ENCODE data around the gene GLI1. TPM values are rescaled to one million over a fixed set of nuclear protein-coding genes. Genes with fewer than 3 reads are reported as not detected.

Gene GLI1
- polyA plus RNA-seq, 1 of the 3 experiments (the other 2 are of a cell fraction) = 0.90 TPM

GRCh38 chr12:57475271-57476161 lies 15.9 kb downstream of the GLI1 start:
- TF ChIP-seq, protein P1, sequence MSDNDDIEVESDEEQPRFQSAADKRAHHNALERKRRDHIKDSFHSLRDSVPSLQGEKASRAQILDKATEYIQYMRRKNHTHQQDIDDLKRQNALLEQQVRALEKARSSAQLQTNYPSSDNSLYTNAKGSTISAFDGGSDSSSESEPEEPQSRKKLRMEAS (IDR thresholded peaks at IDR 0.05; ENCODE audit: low read depth) = 0 out of 2 replicates have a peak, but pooled peaks have one; percentile 26
- peak; percentile 55; the same call in 1 of the 2 replicates for TF ChIP-seq MXI1 (IDR thresholded peaks at IDR 0.05; ENCODE audit: low read depth, low read length)
- TF ChIP-seq MEF2A (IDR thresholded peaks at IDR 0.05; ENCODE audit: borderline replicate concordance, low read depth) = no peak
- TF ChIP-seq POLR2AphosphoS5 (IDR thresholded peaks at IDR 0.05; ENCODE audit: low read depth, low read length) = no peak
- WGBS (ENCODE audit: low lambda C conversion rate) = 19% methylated on average over 65 of the region's 84 CpGs
- no peaks in the 10 kb centered on the region for H4K20me1 ChIP-seq (ENCODE audit: insufficient read depth)
- POLR2A ChIA-PET = interaction anchor here (1.3 kb wide), 1 partner anchor 44 kb away, joined by 6 read pairs; the partner anchor contains the start of gene DDIT3
- no peaks in the 10 kb centered on the region for H3F3A ChIP-seq (replicated peaks; ENCODE audit: insufficient read depth)
- H3K9me2 ChIP-seq = no peaks in the 10 kb centered on the region
- peaks cover 61% of the 10 kb centered on the region for H3K27me3 ChIP-seq (ENCODE audit: insufficient read depth)
- H3K36me3 ChIP-seq (replicated peaks in 1 of 2; ENCODE audit: control insufficient read depth in 1 of 2, insufficient read depth in 2 of 2, low read length in 1 of 2) = no peaks in the 10 kb centered on the region
- peak overlapping the region; percentile 59; the same call in 1 of the 2 replicates for H2AFZ ChIP-seq (ENCODE audit: low read depth)
- H3K79me2 ChIP-seq (ENCODE audit: insufficient read depth) = no peaks in the 10 kb centered on the region
- peaks cover 0 to 10% of the 10 kb centered on the region in 2 experiments; a peak in 3 of 4 replicates for H3K4me1 ChIP-seq (ENCODE audit: control insufficient read depth in 1 of 2, insufficient read depth in 2 of 2, low read depth in 1 of 2, low read length in 1 of 2)
- H3K4me2 ChIP-seq = peak overlapping the region; percentile 82
- no peaks in the 10 kb centered on the region for H3K9me3 ChIP-seq
- H3K27ac ChIP-seq (ENCODE audit: low read depth in 2 of 2, low read length in 1 of 2) = no peak overlapping the region
- CTCF ChIA-PET = interaction anchor here (0.6 to 4.8 kb wide), 8 partner anchors 11 to 167 kb away, joined by 3 to 67 read pairs (median 3); partner anchors contain the start of genes DDIT3 and GLI1
- no peak overlapping the region for H3K9ac ChIP-seq
- H3K4me3 ChIP-seq (ENCODE audit: low read depth in 2 of 2, low read length in 1 of 2) = peak overlapping the region; percentile 33 to 41
- peak; percentile 80 for DNase-seq

DNA sequence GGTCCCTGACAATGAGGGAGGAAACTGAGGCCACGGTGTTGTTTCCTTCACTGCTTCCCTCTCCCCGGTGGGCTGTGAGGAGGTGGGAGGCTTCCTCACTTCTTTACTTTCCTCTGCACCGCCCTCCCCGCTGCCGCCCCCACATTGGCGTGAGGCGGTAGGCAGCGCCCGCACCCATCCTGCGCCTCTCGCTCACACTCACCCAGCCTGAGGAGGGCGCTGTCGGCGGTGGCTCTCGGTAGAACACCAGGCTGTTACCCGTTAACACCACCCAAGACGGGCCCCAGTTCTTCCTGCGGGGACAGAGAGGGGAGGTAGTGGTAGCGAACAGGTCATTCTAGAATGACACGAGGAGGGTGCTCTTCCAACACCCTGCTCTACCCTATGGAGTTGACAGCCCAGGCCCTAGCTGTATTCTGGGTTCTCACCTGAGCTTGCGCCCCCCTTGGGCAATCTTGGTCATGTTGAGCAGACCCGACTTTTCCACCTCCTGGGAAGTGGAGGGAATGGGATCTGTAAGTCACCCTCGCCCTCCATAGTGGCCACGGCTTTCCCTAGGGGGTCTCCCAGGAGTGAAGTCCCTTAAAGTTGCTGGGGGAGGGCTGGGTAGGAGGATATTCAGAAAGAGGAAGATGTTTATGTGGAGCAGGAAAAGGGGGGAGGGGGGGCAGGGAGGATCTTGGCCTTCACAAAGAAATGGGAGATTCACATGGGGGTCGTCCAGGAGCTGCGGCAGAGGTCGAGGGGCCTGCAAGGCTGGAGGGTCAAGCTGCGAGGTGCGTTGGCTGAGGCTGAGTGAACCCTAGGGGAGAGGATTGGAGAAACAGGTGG lies 16.8 kb downstream of the GLI1 start:
- ChIA-PET POLR2A (interaction anchor here (1.3 kb wide), 1 partner anchor 43 kb away, joined by 6 read pairs; the partner anchor contains the start of gene DDIT3), CTCF (interaction anchor here (1.1 to 4.8 kb wide), 4 partner anchors 9 to 155 kb away, joined by 3 to 67 read pairs (median 3); partner anchors contain the start of gene GLI1)
- H3K9me3 ChIP-seq = no peaks in the 10 kb centered on the region
- H3K4me2 ChIP-seq = peak overlapping the region; percentile 82
- no peak overlapping the region for H3K9ac ChIP-seq
- DNase-seq = no peak
- no peaks in the 10 kb centered on the region for H3F3A ChIP-seq (replicated peaks; ENCODE audit: insufficient read depth)
- WGBS (ENCODE audit: low lambda C conversion rate) = 47% methylated on average over 28 of the region's 29 CpGs
- no peak overlapping the region for H3K27ac ChIP-seq (ENCODE audit: low read depth in 2 of 2, low read length in 1 of 2)
- H4K20me1 ChIP-seq (ENCODE audit: insufficient read depth) = no peaks in the 10 kb centered on the region
- H2AFZ ChIP-seq (ENCODE audit: low read depth) = no peak overlapping the region
- no peaks in the 10 kb centered on the region for H3K79me2 ChIP-seq (ENCODE audit: insufficient read depth)
- H3K27me3 ChIP-seq (ENCODE audit: insufficient read depth) = peaks cover 53% of the 10 kb centered on the region
- peak overlapping the region; percentile 33 to 41; a peak in 3 of 4 replicates for H3K4me3 ChIP-seq (ENCODE audit: low read depth in 2 of 2, low read length in 1 of 2)
- no peaks in the 10 kb centered on the region for H3K36me3 ChIP-seq (replicated peaks in 1 of 2; ENCODE audit: control insufficient read depth in 1 of 2, insufficient read depth in 2 of 2, low read length in 1 of 2)
- H3K4me1 ChIP-seq (ENCODE audit: control insufficient read depth in 1 of 2, insufficient read depth in 2 of 2, low read depth in 1 of 2, low read length in 1 of 2) = peaks cover 0 to 10% of the 10 kb centered on the region in 2 experiments; a peak in 3 of 4 replicates
- no peaks in the 10 kb centered on the region for H3K9me2 ChIP-seq
- TF ChIP-seq, protein P2, sequence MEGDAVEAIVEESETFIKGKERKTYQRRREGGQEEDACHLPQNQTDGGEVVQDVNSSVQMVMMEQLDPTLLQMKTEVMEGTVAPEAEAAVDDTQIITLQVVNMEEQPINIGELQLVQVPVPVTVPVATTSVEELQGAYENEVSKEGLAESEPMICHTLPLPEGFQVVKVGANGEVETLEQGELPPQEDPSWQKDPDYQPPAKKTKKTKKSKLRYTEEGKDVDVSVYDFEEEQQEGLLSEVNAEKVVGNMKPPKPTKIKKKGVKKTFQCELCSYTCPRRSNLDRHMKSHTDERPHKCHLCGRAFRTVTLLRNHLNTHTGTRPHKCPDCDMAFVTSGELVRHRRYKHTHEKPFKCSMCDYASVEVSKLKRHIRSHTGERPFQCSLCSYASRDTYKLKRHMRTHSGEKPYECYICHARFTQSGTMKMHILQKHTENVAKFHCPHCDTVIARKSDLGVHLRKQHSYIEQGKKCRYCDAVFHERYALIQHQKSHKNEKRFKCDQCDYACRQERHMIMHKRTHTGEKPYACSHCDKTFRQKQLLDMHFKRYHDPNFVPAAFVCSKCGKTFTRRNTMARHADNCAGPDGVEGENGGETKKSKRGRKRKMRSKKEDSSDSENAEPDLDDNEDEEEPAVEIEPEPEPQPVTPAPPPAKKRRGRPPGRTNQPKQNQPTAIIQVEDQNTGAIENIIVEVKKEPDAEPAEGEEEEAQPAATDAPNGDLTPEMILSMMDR (IDR thresholded peaks at IDR 0.05) = peak; percentile 32
- TF ChIP-seq GATA2 (CRISPR knock-in tag; IDR thresholded peaks at IDR 0.05) = no peak

Data from SK-N-SH (cell line).